GM15510 (cell line): ENCODE measurements around the gene SPTLC3.

ENCODE experiments used
- POLR2A ChIP-seq: IDR thresholded peaks from 3 replicates; pipeline ENCODE4 v1.6.1; 2011; ENCODE audit warnings: borderline replicate concordance; ENCODE audit not compliant: insufficient read length; ENCODE audit errors: extremely low read depth

Gene SPTLC3

DNA sequence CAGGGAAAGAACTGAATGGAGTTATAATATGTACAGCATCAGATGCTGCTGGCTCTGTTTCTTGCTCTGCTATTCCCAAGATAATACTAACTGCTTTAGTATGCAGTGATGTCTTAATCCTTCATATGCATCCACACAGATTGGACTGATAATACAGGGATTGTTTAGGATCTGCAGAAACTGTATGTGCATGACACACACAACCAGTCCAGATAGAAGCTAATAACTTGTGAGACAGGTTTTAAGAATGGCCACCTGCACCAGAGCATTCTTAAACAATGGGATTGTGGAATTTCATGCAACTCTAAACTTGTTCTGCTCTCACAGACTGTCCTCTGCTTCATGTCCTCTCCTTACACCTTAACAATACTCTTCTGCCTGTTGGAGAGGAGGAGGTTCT lies 90.9 kb downstream of the SPTLC3 start:
- no peak for TF ChIP-seq POLR2A

GRCh38 chr20:13101276-13101675 lies 92.5 kb downstream of the SPTLC3 start:
- no peak for TF ChIP-seq POLR2A

DNA sequence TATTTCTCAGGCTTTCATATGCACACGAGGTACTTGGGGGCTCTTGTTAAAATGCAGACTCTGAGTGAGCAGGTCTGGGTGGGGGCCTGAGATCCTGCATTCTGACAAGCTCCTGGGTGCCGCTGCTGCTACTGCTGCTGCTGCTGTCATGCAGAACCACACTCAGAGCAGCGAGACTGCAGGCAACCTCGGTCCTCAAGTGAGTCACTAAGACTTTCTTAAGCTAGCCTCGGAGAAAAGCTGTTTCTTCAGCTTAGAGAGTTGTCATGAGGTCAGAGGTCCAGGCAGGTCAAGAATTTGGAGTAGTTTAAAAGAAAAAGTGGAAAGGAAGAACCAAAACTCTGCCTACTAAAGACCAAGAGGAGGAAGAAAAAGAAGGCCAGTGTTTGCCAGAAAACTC lies 92.9 kb downstream of the SPTLC3 start:
- no peak for TF ChIP-seq POLR2A

DNA sequence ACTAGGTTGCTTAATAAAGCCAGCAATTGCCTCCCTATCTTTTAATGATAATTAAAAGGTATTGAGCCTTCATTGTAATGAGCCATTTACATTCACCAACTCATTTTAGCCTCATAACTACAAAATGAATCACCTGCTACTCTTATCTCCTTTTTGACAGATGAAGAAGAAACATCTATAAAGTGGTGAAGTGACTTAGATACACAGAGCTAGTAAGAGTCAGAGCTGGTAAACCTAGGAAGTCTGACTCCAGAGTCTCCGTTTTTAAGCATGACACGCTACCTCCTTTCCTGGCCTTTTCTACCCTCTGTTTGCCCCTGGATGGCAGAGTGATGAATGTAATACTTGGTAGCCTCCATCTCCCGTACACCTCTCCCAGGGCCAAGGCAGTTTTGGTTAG lies 93.5 kb downstream of the SPTLC3 start:
- no peak for TF ChIP-seq POLR2A

DNA sequence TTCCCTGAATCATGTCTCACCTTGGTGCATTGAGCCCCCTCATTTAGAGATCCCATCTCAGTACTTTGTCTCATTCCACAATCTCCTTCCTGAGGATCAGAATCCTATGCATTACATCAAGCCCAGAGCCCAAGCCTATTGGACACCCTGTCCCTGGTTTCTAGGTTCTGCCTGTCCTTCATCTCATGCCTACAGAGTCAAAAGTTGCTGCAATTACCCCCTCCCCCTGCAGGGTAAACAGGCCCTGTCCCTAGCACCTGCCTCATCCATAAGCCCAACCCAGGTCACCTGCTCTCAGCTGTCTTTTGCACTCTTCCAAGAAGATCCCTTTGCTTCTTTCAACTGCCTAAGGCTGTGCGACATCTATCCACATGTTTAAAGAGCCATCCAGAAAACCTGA lies 93.9 kb downstream of the SPTLC3 start:
- no peak for TF ChIP-seq POLR2A

DNA sequence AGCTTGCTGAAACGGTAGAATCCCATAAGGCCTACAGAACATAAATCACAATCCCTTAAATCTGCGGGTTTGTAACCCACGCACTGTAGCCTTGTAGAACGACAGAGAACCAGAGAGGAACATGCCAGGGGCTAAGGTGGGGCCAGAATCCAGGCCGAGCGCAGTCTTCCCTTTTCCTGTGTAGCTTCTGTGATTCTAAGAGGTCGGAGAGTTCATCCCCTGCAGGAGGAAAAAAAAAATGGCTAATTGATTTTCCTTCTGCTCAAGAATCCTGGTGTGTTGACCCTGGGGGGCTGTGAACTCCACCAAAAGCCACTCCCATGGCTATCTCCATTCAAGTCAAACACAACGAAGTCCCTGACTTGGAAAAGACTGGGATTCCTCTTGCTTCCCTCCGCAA lies 96.3 kb downstream of the SPTLC3 start:
- TF ChIP-seq POLR2A: no peak

DNA sequence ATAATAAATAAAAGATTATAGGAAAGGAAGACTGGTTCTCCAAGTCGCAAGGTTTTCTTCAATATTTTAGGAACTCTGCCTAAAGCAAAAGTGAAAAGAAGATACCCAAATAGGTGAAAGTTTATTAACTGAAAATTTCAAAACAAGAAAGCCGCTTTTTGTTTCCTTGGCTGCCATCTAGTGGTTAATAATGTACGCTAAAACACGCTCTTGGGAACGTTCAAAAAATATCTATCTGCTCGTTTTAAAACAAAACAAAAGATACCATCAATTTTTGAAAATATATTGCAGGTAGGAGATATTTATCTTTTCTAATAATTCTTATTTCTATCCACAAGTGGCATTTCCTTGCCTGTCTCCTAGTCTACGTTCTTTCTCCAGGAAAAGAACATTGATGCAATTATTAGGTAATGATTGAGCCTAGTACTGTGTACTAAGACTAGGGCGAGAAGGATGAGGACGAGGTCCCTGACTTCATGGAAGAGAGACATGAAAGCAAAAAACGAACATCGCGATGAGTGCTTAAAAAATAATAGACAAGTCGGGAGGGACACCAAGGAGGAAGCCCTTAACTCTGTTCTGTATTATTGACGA lies 97.2 kb downstream of the SPTLC3 start:
- TF ChIP-seq POLR2A: no peak

DNA sequence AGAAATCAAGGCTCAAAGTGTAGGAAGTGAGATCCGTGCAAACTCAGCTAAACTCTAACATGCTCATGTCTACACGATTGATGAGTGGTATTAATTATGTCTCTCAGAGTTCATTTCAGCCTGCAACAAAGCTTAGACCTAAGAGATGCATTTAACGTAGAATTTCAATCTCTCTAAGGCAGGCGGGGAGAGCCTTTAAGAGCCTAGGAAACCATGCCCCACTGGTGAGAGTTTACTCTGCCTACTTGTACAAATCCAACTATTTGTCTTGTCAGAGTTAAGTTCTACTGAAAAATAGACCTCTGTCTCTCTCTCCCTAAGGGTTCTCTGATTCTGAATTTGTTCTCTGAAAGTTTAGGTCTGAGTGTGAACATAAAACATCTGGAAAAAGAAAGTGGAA lies 100.9 kb downstream of the SPTLC3 start:
- TF ChIP-seq POLR2A: no peak

DNA sequence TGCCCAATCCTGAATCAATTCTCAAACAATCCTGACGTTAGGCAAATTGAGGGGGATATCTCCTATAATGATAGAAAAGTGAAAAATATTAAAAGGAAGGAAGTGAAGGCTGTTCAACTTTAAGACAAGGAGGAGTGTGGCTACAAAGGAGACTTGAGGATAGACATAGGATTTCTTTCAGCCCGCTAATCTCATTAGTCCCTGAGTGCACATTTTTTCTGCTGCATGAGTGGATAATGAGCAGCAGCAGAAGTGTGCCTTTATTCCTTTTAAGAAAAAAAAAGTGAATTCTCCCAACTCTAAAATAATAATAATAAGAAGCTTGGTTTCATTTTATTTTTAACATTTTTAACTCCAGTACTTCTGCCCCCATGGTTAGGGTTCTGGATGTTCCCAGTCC lies 102.0 kb downstream of the SPTLC3 start:
- no peak for TF ChIP-seq POLR2A

- TF ChIP-seq POLR2A: no peak
Measured at GRCh38 chr20:13111249-13111911, 102.6 kb downstream of the SPTLC3 start.

DNA sequence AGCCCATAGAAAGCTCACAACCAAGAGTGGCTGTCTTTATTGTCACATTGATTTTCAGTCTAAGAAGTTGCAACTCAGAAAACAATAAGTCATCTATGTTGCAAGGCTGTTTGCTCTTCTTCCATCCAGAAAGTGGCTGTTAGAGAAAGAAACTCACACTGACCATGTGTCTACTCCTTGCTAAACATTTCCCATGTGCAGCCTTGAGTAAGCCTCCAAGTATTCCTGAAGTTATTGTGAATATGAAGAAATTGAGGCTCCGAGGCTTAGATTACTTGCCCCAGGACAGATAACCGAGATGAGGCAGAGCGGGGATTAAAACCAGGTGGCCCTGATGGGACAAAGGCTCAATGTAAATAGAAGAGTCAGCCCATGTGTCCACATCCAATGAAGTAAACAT lies 105.0 kb downstream of the SPTLC3 start:
- TF ChIP-seq POLR2A: no peak

GRCh38 chr20:13117200-13117599 lies 108.4 kb downstream of the SPTLC3 start:
- TF ChIP-seq POLR2A: no peak

GRCh38 chr20:13118676-13119075 lies 109.9 kb downstream of the SPTLC3 start:
- no peak for TF ChIP-seq POLR2A

- no peak for TF ChIP-seq POLR2A
Measured at GRCh38 chr20:13119583-13119982, 110.8 kb downstream of the SPTLC3 start.

- TF ChIP-seq POLR2A: no peak
Measured at GRCh38 chr20:13120471-13120870, 111.7 kb downstream of the SPTLC3 start.

GRCh38 chr20:13121840-13122515 lies 113.2 kb downstream of the SPTLC3 start:
- no peak for TF ChIP-seq POLR2A
